ENCODE measurements around the gene SERPINA3. TPM values are rescaled to one million over a fixed set of nuclear protein-coding genes. Genes with fewer than 3 reads are reported as not detected.

Gene SERPINA3
- total and polyA plus RNA-seq, 2 of the 8 experiments (the other 6 are each of a cell fraction or from before 2014, with no cell fraction given): not detected

DNA sequence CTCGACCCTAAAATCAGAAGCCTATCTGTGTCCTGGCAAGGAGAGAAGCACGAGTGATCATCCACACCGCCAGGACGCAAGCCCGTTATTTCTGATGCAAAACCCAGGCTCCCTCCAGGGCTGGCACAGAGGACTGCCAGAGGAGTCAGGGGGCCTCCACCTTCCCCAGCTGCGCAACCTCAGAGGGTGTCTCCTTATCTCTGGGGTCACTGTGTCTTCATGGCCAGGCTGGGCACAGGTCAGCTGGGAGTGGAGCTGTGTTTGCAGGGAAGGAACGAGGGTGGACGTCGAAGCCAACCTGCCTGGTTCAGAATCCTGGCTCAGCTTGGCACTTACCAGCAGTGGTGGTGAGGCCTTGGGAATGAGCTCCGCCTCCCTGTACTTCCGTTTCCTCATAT is 12.0 kb upstream of the SERPINA3 start (continued):
- TF ChIP-seq, protein P1, sequence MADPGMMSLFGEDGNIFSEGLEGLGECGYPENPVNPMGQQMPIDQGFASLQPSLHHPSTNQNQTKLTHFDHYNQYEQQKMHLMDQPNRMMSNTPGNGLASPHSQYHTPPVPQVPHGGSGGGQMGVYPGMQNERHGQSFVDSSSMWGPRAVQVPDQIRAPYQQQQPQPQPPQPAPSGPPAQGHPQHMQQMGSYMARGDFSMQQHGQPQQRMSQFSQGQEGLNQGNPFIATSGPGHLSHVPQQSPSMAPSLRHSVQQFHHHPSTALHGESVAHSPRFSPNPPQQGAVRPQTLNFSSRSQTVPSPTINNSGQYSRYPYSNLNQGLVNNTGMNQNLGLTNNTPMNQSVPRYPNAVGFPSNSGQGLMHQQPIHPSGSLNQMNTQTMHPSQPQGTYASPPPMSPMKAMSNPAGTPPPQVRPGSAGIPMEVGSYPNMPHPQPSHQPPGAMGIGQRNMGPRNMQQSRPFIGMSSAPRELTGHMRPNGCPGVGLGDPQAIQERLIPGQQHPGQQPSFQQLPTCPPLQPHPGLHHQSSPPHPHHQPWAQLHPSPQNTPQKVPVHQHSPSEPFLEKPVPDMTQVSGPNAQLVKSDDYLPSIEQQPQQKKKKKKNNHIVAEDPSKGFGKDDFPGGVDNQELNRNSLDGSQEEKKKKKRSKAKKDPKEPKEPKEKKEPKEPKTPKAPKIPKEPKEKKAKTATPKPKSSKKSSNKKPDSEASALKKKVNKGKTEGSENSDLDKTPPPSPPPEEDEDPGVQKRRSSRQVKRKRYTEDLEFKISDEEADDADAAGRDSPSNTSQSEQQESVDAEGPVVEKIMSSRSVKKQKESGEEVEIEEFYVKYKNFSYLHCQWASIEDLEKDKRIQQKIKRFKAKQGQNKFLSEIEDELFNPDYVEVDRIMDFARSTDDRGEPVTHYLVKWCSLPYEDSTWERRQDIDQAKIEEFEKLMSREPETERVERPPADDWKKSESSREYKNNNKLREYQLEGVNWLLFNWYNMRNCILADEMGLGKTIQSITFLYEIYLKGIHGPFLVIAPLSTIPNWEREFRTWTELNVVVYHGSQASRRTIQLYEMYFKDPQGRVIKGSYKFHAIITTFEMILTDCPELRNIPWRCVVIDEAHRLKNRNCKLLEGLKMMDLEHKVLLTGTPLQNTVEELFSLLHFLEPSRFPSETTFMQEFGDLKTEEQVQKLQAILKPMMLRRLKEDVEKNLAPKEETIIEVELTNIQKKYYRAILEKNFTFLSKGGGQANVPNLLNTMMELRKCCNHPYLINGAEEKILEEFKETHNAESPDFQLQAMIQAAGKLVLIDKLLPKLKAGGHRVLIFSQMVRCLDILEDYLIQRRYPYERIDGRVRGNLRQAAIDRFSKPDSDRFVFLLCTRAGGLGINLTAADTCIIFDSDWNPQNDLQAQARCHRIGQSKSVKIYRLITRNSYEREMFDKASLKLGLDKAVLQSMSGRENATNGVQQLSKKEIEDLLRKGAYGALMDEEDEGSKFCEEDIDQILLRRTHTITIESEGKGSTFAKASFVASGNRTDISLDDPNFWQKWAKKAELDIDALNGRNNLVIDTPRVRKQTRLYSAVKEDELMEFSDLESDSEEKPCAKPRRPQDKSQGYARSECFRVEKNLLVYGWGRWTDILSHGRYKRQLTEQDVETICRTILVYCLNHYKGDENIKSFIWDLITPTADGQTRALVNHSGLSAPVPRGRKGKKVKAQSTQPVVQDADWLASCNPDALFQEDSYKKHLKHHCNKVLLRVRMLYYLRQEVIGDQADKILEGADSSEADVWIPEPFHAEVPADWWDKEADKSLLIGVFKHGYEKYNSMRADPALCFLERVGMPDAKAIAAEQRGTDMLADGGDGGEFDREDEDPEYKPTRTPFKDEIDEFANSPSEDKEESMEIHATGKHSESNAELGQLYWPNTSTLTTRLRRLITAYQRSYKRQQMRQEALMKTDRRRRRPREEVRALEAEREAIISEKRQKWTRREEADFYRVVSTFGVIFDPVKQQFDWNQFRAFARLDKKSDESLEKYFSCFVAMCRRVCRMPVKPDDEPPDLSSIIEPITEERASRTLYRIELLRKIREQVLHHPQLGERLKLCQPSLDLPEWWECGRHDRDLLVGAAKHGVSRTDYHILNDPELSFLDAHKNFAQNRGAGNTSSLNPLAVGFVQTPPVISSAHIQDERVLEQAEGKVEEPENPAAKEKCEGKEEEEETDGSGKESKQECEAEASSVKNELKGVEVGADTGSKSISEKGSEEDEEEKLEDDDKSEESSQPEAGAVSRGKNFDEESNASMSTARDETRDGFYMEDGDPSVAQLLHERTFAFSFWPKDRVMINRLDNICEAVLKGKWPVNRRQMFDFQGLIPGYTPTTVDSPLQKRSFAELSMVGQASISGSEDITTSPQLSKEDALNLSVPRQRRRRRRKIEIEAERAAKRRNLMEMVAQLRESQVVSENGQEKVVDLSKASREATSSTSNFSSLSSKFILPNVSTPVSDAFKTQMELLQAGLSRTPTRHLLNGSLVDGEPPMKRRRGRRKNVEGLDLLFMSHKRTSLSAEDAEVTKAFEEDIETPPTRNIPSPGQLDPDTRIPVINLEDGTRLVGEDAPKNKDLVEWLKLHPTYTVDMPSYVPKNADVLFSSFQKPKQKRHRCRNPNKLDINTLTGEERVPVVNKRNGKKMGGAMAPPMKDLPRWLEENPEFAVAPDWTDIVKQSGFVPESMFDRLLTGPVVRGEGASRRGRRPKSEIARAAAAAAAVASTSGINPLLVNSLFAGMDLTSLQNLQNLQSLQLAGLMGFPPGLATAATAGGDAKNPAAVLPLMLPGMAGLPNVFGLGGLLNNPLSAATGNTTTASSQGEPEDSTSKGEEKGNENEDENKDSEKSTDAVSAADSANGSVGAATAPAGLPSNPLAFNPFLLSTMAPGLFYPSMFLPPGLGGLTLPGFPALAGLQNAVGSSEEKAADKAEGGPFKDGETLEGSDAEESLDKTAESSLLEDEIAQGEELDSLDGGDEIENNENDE (IDR thresholded peaks at IDR 0.05; ENCODE audit: insufficient replicate concordance, low read length): no peak
- no peak for TF ChIP-seq POU5F1 (IDR thresholded peaks at IDR 0.05; ENCODE audit: low read depth, low read length)
- TF ChIP-seq EZH2 (IDR thresholded peaks at IDR 0.05; ENCODE audit: low read depth, low read length, severe bottlenecking): no peak
- no peak for TF ChIP-seq TEAD4 (IDR thresholded peaks at IDR 0.05; ENCODE audit: low read depth, low read length)
- no peak for TF ChIP-seq RAD21 (IDR thresholded peaks at IDR 0.05 in 1 of 2, conservative IDR thresholded peaks at IDR 0.05 in 1 of 2; ENCODE audit: low read depth in 2 of 2, low read length in 2 of 2)
- TF ChIP-seq, protein P2, sequence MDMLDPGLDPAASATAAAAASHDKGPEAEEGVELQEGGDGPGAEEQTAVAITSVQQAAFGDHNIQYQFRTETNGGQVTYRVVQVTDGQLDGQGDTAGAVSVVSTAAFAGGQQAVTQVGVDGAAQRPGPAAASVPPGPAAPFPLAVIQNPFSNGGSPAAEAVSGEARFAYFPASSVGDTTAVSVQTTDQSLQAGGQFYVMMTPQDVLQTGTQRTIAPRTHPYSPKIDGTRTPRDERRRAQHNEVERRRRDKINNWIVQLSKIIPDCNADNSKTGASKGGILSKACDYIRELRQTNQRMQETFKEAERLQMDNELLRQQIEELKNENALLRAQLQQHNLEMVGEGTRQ (IDR thresholded peaks at IDR 0.05; ENCODE audit: low read length): no peak
- TF ChIP-seq POLR2A (IDR thresholded peaks at IDR 0.05; ENCODE audit: control extremely low read depth in 1 of 2, low read depth in 2 of 2, low read length in 2 of 2): no peak
- TF ChIP-seq CEBPB (IDR thresholded peaks at IDR 0.05; ENCODE audit: low read depth, low read length): no peak
